Myocyte (in vitro differentiated cells): Measurements from ENCODE around the gene GSG1L2. TPM values are rescaled to one million over a fixed set of nuclear protein-coding genes. Genes with fewer than 3 reads are reported as not detected.

Experiments used
- DNase-seq: peaks from one replicate; pipeline ENCODE4 v3.0.0-alpha.2; 2012; ENCODE audit warnings: low read depth
- polyA plus RNA-seq: library from polyadenylated mRNA; unstranded; fragments of >200 nt; gene quantifications from one replicate; pipeline ENCODE4 v1.2.1, GENCODE V29; 2012; ENCODE audit warnings: missing spikeins
- total RNA-seq: library from RNA; depleted of rRNA; stranded (reverse); fragments of >200 nt; gene quantifications from 2 replicates; pipeline ENCODE4 v1.2.3, GENCODE V29; 2014

GSG1L2 gene
- total RNA-seq = not detected in 2 replicates
- not detected for polyA plus RNA-seq

GRCh38 chr17:9821921-9822320 lies at the start of gene GSG1L2:
Gene GSG1L2 (minus strand): TSS chr17:9822079. CDS start chr17:9822071, 8 bp downstream.
- no peak for DNase-seq

- no peak for DNase-seq
These were observed 46.7 kb upstream of the GSG1L2 start for GRCh38 chr17:9868552-9868951.

- DNase-seq = no peak
These were observed 43.7 kb upstream of the GSG1L2 start for GRCh38 chr17:9865586-9865985.

- DNase-seq = no peak
These were observed 41.1 kb upstream of the GSG1L2 start for GRCh38 chr17:9862949-9863348.

GRCh38 chr17:9862220-9862619 lies 40.3 kb upstream of the GSG1L2 start:
- DNase-seq = no peak

GRCh38 chr17:9860851-9861250 lies 39.0 kb upstream of the GSG1L2 start:
- DNase-seq = no peak

- no peak for DNase-seq
These were observed 37.9 kb upstream of the GSG1L2 start for GRCh38 chr17:9859781-9860180.

- no peak for DNase-seq
These were observed 33.2 kb upstream of the GSG1L2 start for GRCh38 chr17:9855036-9855435.

GRCh38 chr17:9854255-9854654 lies 32.4 kb upstream of the GSG1L2 start:
- no peak for DNase-seq

- no peak for DNase-seq
These were observed 28.3 kb upstream of the GSG1L2 start for GRCh38 chr17:9850151-9850550.

GRCh38 chr17:9845306-9845705 lies 23.4 kb upstream of the GSG1L2 start:
- no peak for DNase-seq

GRCh38 chr17:9844153-9844552 lies 22.3 kb upstream of the GSG1L2 start:
- DNase-seq = no peak

GRCh38 chr17:9843152-9844010 lies 21.5 kb upstream of the GSG1L2 start:
- DNase-seq = no peak

GRCh38 chr17:9842057-9842758 lies 20.3 kb upstream of the GSG1L2 start:
- DNase-seq = no peak

GRCh38 chr17:9839433-9839832 lies 17.6 kb upstream of the GSG1L2 start:
- DNase-seq = no peak

- peak; percentile 0 for DNase-seq
These were observed 15.9 kb upstream of the GSG1L2 start for GRCh38 chr17:9837551-9838471.

GRCh38 chr17:9833922-9834321 lies 12.0 kb upstream of the GSG1L2 start:
- DNase-seq = no peak

- DNase-seq = no peak
These were observed 8.8 kb upstream of the GSG1L2 start for GRCh38 chr17:9830711-9831110.

- no peak for DNase-seq
These were observed 7.5 kb upstream of the GSG1L2 start for GRCh38 chr17:9829343-9829742.

GRCh38 chr17:9828296-9829295 lies 6.7 kb upstream of the GSG1L2 start:
- DNase-seq = no peak
